Neural cell (in vitro differentiated cells): ENCODE results near the gene SLC12A8.

ENCODE experiments used
- EP300 ChIP-seq: fragments of 450-650 bp; conservative IDR thresholded peaks from 2 replicates; pipeline ENCODE4 v1.6.1; 2014; ENCODE audit warnings: antibody characterized with exemption, mild to moderate bottlenecking, moderate library complexity; ENCODE audit not compliant: poor library complexity, severe bottlenecking
- EZH2 ChIP-seq: fragments of 200-600, 300-800 bp; shearing (Covaris generic), sonication (generic); IDR thresholded peaks from 2 replicates; pipeline ENCODE4 v1.6.1; 2014; ENCODE audit warnings: antibody characterized with exemption, low read length, borderline replicate concordance, mild to moderate bottlenecking; ENCODE audit not compliant: insufficient read depth, poor library complexity, severe bottlenecking
- POLR2AphosphoS5 ChIP-seq: IDR thresholded peaks from 2 replicates; pipeline ENCODE4 v1.6.1; 2012
- RAD21 ChIP-seq: fragments of 450-650 bp; conservative IDR thresholded peaks from 2 replicates; pipeline ENCODE4 v1.6.1; 2014; ENCODE audit warnings: antibody characterized with exemption, mild to moderate bottlenecking, moderate library complexity
- SMC3 ChIP-seq: fragments of 450-650 bp; conservative IDR thresholded peaks from 2 replicates; pipeline ENCODE4 v1.6.1; 2014; ENCODE audit warnings: antibody characterized with exemption, mild to moderate bottlenecking, moderate library complexity; ENCODE audit not compliant: poor library complexity
- TF ChIP-seq, protein P1 (sequence below): fragments of 450-650 bp; IDR thresholded peaks from 2 replicates; pipeline ENCODE4 v1.5.1; 2014; ENCODE audit warnings: antibody characterized with exemption, mild to moderate bottlenecking, moderate library complexity; ENCODE audit not compliant: poor library complexity, severe bottlenecking
- TF ChIP-seq, protein P2 (sequence below): IDR thresholded peaks from 2 replicates; pipeline ENCODE4 v1.6.1; 2012; ENCODE audit warnings: borderline replicate concordance

DNA sequence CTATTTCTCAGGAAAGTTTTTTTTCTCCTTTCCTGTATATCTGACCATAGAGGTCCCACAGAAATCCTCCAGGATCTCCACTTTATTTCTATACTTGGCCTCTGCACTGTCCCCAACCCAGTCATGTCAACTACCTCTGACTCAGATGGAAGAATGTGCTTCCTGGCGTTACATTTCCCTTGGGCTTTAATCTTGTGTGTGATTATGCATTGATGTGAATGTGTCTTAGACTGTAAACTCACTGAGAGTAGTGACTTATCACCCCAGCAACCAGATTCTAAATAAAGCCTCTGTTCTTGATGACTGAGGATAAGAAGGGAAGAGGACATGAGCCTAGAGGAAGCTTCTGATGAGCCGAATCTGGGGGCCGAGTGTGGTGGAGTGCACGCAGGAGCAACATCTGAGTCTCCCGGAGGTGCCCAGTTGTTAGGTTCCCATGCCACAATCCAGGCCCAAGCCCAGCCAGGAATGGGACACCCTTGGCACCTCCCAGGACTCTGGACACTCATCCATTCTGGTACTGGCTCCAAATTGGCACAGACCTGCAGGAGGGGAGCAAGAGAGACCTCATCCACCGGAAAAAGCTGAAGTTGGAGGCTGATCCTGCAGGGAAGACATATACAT is 124.7 kb downstream of the SLC12A8 start:
- no peak for TF ChIP-seq POLR2AphosphoS5
- TF ChIP-seq, protein P1, sequence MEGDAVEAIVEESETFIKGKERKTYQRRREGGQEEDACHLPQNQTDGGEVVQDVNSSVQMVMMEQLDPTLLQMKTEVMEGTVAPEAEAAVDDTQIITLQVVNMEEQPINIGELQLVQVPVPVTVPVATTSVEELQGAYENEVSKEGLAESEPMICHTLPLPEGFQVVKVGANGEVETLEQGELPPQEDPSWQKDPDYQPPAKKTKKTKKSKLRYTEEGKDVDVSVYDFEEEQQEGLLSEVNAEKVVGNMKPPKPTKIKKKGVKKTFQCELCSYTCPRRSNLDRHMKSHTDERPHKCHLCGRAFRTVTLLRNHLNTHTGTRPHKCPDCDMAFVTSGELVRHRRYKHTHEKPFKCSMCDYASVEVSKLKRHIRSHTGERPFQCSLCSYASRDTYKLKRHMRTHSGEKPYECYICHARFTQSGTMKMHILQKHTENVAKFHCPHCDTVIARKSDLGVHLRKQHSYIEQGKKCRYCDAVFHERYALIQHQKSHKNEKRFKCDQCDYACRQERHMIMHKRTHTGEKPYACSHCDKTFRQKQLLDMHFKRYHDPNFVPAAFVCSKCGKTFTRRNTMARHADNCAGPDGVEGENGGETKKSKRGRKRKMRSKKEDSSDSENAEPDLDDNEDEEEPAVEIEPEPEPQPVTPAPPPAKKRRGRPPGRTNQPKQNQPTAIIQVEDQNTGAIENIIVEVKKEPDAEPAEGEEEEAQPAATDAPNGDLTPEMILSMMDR: no peak
- TF ChIP-seq EZH2: no peak
- TF ChIP-seq EP300: no peak
- no peak for TF ChIP-seq SMC3
- TF ChIP-seq RAD21: no peak
- TF ChIP-seq, protein P2, sequence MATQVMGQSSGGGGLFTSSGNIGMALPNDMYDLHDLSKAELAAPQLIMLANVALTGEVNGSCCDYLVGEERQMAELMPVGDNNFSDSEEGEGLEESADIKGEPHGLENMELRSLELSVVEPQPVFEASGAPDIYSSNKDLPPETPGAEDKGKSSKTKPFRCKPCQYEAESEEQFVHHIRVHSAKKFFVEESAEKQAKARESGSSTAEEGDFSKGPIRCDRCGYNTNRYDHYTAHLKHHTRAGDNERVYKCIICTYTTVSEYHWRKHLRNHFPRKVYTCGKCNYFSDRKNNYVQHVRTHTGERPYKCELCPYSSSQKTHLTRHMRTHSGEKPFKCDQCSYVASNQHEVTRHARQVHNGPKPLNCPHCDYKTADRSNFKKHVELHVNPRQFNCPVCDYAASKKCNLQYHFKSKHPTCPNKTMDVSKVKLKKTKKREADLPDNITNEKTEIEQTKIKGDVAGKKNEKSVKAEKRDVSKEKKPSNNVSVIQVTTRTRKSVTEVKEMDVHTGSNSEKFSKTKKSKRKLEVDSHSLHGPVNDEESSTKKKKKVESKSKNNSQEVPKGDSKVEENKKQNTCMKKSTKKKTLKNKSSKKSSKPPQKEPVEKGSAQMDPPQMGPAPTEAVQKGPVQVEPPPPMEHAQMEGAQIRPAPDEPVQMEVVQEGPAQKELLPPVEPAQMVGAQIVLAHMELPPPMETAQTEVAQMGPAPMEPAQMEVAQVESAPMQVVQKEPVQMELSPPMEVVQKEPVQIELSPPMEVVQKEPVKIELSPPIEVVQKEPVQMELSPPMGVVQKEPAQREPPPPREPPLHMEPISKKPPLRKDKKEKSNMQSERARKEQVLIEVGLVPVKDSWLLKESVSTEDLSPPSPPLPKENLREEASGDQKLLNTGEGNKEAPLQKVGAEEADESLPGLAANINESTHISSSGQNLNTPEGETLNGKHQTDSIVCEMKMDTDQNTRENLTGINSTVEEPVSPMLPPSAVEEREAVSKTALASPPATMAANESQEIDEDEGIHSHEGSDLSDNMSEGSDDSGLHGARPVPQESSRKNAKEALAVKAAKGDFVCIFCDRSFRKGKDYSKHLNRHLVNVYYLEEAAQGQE: no peak
